Adrenal gland (tissue), 12 donors: ENCODE data around the gene ABHD13. TPM values are rescaled to one million over a fixed set of nuclear protein-coding genes. Genes with fewer than 3 reads are reported as not detected.
"Not testable (repeated sequence)": the region's sequence is repeated elsewhere in the genome, so short reads cannot be mapped to it uniquely, and the experiment has no call there.

Experiments
- DNase-seq, 7 donors: peaks; one replicate each; pipeline ENCODE4 v3.0.0-alpha.2; 2019 to 2020
- H3K27ac ChIP-seq, 5 donors: fragments of 200-600 bp; sonication (generic) in 4 of 5; 1 replicate in 3 of 5; 2 replicates in 2 of 5; pipeline versions ENCODE4 v1.5.1 to v1.8.0; 2016 to 2020; ENCODE audit warnings: mild to moderate bottlenecking in 1 of 5
- H3K27me3 ChIP-seq: fragments of 200-600 bp; 2 replicates; pipeline ENCODE4 v1.8.0; 2021
- H3K36me3 ChIP-seq, 2 donors: fragments of 200-600 bp; replicated peaks in 1 of 2; 1 replicate in 1 of 2; 2 replicates in 1 of 2; pipeline versions ENCODE4 v1.5.1 to v1.8.0; 2018 to 2022
- H3K4me1 ChIP-seq, 2 donors: fragments of 200-600 bp; replicated peaks in 1 of 2; 1 replicate in 1 of 2; 2 replicates in 1 of 2; pipeline versions ENCODE4 v1.5.1 to v1.8.0; 2018 to 2021
- H3K4me3 ChIP-seq, 4 donors: fragments of 200-600 bp; sonication (generic) in 3 of 4; one replicate each; pipeline ENCODE4 v1.5.1; 2016 to 2018
- H3K9me3 ChIP-seq, 3 donors: fragments of 200-600 bp; sonication (generic) in 1 of 3; replicated peaks in 1 of 3; 1 replicate in 2 of 3; 2 replicates in 1 of 3; pipeline versions ENCODE4 v1.5.1 to v1.8.0; 2016 to 2021
- POLR2A ChIP-seq, 2 donors: fragments of 450-650 bp; IDR thresholded peaks; one replicate each; pipeline ENCODE4 v1.6.1; 2017; ENCODE audit warnings: antibody characterized with exemption in 2 of 2, mild to moderate bottlenecking in 2 of 2, moderate library complexity in 1 of 2
- WGBS, 4 donors: extraction: QIAGEN DNeasy Blood & Tissue Kit in 2 of 4; methylation state at CpG; one replicate each; pipeline versions ENCODE4 v1.1.5 to v1.1.7; 2013 to 2017; 5-methylcytosine and 5-hydroxymethylcytosine counted together
- intact Hi-C, 2 donors: fragments of 100-400 bp; cut with DNase I; formaldehyde crosslinking; loops; one replicate each; pipeline versions ENCODE4 v1.14.1 to v1.15.0; 2022 to 2023
- polyA plus RNA-seq, 3 donors: library from polyadenylated mRNA; stranded (reverse); fragments of 200-250 nt in 2 of 3; fragments of 350-450 nt in 1 of 3; fragmentation: Illumina TruSeq in 1 of 3; extraction: RNeasy Lipid Tissue Mini Kit (QIAGEN cat#74804) in 1 of 3; gene quantifications; one replicate each; pipeline ENCODE4 v1.2.3, GENCODE V29; 2013 to 2014
- total RNA-seq, 9 donors: library from RNA; depleted of rRNA in 4 of 9; stranded (reverse); fragments of >200 nt in 4 of 9; fragments of 120-200 nt in 1 of 9; fragmentation: NEBNext Ultra II Directional in 1 of 9; extraction: Animal tissue kit (Norgen Biotek cat#: 25700) in 1 of 9; gene quantifications; one replicate each; pipeline versions ENCODE4 v1.1.0 to v1.2.4, GENCODE V29; 2013 to 2023
- TF ChIP-seq, protein P1 (sequence below), 6 experiments: fragments of 450-650 bp in 4 of 6; fragments of 200-600 bp in 2 of 6; sonication (generic) in 1 of 6; IDR thresholded peaks; 1 replicate in 5 of 6; 2 replicates in 1 of 6; pipeline versions ENCODE4 v1.5.1 to v1.8.0; 2016 to 2021; ENCODE audit warnings: antibody characterized with exemption in 6 of 6, mild to moderate bottlenecking in 2 of 6, moderate library complexity in 1 of 6
- donor health status: healthy with polysubstance abuse.
- donor health status: Bipolar disorder and iron deficiency.
- donor health status: DM: yes; HTN: yes; CAD: no.
- donor health status: DM: no; HTN: no; CAD: no.
- donor health status: DM: no; HTN: no; CAD: no.
- donor health status: DM: yes; HTN: yes; CAD: no.

ABHD13 gene
- total and polyA plus RNA-seq, 12 donors: 2.6 to 11.6 (median 8.3) TPM

DNA sequence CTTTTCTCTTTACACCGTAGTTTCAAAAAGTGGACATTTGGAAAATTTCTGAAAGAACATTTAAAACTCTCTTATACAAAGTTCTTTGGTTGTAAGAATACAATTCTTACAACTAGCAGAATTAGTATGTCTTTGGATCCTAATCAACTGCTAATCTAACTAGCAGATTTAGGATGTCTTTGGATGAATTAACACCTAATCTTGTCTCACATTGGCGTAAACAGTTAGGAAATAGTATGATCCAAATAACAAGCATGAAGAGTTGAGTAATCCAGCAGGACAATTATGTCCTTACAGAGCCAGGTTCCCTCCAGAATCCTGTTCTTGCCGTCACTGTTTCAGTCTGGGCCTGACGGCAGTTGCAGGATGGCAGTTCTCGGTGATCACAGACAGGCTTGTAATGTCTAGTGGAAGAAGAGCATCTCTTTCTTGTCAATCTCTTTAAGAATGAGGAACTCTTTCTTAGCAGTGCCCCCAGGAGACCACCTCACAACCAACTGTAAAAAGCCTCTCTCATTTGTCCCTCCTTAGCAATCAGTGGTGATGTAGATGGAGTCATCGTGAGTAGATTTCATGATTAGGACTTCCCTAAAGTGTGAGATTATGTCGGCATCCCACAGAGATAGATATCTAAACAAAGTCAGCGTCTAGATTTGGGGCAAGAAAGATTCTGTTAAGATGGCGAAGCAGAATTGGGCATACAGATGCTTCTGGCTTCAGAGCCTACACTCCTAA, 45.6 kb downstream of the ABHD13 start:
- no peaks in the 10 kb centered on the region for H3K9me3 ChIP-seq
- WGBS, 4 donors: 94 to 97% (median 95%) methylated on average over 9 of the region's 9 CpGs
- intact Hi-C loops: no loop called here
- no peaks in the 10 kb centered on the region for H3K27me3 ChIP-seq
- H3K4me1 ChIP-seq: peaks cover 0 to under 1% of the 10 kb centered on the region in 2 donors
- no peaks in the 10 kb centered on the region for H3K36me3 ChIP-seq
- no peak overlapping the region for H3K4me3 ChIP-seq
- DNase-seq: no peak
- H3K27ac ChIP-seq: no peak overlapping the region
- no peak for TF ChIP-seq POLR2A (IDR thresholded peaks at IDR 0.05)
- TF ChIP-seq, protein P1, sequence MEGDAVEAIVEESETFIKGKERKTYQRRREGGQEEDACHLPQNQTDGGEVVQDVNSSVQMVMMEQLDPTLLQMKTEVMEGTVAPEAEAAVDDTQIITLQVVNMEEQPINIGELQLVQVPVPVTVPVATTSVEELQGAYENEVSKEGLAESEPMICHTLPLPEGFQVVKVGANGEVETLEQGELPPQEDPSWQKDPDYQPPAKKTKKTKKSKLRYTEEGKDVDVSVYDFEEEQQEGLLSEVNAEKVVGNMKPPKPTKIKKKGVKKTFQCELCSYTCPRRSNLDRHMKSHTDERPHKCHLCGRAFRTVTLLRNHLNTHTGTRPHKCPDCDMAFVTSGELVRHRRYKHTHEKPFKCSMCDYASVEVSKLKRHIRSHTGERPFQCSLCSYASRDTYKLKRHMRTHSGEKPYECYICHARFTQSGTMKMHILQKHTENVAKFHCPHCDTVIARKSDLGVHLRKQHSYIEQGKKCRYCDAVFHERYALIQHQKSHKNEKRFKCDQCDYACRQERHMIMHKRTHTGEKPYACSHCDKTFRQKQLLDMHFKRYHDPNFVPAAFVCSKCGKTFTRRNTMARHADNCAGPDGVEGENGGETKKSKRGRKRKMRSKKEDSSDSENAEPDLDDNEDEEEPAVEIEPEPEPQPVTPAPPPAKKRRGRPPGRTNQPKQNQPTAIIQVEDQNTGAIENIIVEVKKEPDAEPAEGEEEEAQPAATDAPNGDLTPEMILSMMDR (IDR thresholded peaks at IDR 0.05): no peak

DNA sequence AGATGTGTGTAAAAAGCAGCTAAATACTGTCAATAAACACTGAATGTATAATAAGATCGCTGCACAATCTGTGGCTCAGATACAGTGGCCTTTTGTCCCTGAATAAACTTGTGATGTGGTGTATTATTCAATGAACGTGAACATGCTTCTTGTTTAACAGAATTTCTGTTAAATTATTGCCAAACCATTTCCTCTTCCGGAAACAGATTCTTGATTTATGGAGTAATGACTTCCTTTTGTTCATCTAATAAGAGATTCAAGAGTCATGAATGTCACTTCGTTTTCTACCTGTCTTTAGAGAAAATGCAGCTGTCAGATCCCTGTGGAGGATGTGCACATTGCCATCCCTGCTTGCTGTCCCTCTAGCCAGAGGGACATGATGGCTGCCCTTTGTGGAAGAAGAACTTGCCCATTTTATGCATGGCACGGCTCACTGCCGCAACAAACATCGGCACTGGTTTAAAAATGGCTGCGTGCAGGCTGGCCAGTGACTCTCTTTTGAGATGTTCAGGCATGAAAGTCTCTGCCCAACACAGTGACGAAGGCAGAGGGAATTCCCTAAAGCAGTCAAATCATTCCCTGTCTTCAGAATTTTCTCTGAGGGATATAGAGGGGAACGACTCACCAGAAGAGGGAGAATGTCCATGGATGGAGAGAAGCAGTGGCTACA, 48.3 kb downstream of the ABHD13 start:
- Histone ChIP-seq H3K9me3 (no peaks in the 10 kb centered on the region), H3K4me1 (peaks cover 8 to 19% of the 10 kb centered on the region in 2 donors), H3K27me3 (no peaks in the 10 kb centered on the region), H3K36me3 (no peaks in the 10 kb centered on the region), H3K4me3 (no peak overlapping the region), H3K27ac (peak overlapping the region in 2 of 5 donors; percentile 42 to 59)
- 65 to 75% (median 73%) methylated on average over 9 to 10 of the region's 10 CpGs for WGBS, 4 donors
- no peak for TF ChIP-seq POLR2A (IDR thresholded peaks at IDR 0.05)
- TF ChIP-seq, protein P1 (IDR thresholded peaks at IDR 0.05): no peak
- intact Hi-C loops: no loop called here
- DNase-seq: no peak

DNA sequence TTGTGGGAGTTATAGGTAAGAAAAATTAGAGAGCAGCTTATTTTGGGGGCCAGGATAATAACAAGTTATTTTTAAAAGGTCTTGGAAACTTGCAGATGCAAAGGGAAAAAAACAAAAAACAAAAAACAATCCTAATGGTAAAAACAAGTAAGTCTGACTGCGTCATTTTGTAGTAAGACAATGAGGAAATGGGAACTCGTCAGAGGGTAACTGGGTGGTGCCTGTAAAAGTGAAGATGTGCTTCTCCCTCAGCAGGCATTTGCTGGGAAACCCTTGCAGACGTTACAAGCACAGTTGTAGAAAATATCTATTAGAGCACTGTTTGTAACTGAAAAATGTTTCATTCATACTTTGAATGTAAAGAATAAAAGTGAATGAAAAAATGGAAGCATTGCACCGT, 49.2 kb downstream of the ABHD13 start:
- intact Hi-C loops: no loop called here
- Histone ChIP-seq H3K4me1 (peaks cover 8 to 28% of the 10 kb centered on the region in 2 donors), H3K27ac (peak overlapping the region in 1 of 5 donors; percentile 42), H3K4me3 (no peak overlapping the region), H3K9me3 (no peaks in the 10 kb centered on the region), H3K27me3 (no peaks in the 10 kb centered on the region), H3K36me3 (no peaks in the 10 kb centered on the region)
- no peak for TF ChIP-seq POLR2A (IDR thresholded peaks at IDR 0.05)
- TF ChIP-seq, protein P1 (IDR thresholded peaks at IDR 0.05): no peak
- DNase-seq: no peak
- WGBS, 4 donors: 79 to 95% (median 85%) methylated on average over 4 of the region's 4 CpGs

DNA sequence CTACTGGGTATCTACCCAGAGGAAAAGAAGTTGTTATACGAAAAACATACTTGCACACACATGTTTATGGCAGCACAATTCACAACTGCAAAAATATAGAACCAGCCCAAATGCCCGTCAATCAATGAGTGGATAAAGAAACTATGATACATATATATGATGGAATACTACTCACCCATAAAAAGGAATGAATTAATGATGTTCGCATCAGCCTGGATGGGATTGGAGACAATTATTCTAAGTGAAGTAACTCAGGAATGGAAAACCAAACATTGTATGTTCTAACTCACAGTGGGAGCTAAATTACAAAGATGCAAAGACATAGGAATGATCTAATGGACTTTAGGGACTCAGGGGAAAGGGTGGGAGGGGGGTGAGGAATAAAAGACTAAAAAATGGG, 49.7 kb downstream of the ABHD13 start:
- intact Hi-C loops, H3K27ac ChIP-seq, DNase-seq, H3K36me3 ChIP-seq, H3K4me3 ChIP-seq, H3K27me3 ChIP-seq, H3K9me3 ChIP-seq: not testable (repeated sequence)
- 96 to 98% (median 97%) methylated on average over 3 of the region's 3 CpGs for WGBS, 4 donors
- peaks cover 8 to 31% of the 10 kb centered on the region in 2 donors for H3K4me1 ChIP-seq
